GM19467 (cell line): ENCODE measurements around the gene PIMREG.
"Not testable (repeated sequence)": the region's sequence is repeated elsewhere in the genome, so short reads cannot be mapped to it uniquely, and the experiment has no call there.

Source experiments
- ATAC-seq: cut with Tn5 transposase; IDR thresholded peaks from one replicate; pipeline ENCODE4 v1.9.1; 2021; ENCODE audit warnings: mild to moderate bottlenecking, moderate library complexity; ENCODE audit not compliant: unreplicated experiment

The PIMREG gene

DNA sequence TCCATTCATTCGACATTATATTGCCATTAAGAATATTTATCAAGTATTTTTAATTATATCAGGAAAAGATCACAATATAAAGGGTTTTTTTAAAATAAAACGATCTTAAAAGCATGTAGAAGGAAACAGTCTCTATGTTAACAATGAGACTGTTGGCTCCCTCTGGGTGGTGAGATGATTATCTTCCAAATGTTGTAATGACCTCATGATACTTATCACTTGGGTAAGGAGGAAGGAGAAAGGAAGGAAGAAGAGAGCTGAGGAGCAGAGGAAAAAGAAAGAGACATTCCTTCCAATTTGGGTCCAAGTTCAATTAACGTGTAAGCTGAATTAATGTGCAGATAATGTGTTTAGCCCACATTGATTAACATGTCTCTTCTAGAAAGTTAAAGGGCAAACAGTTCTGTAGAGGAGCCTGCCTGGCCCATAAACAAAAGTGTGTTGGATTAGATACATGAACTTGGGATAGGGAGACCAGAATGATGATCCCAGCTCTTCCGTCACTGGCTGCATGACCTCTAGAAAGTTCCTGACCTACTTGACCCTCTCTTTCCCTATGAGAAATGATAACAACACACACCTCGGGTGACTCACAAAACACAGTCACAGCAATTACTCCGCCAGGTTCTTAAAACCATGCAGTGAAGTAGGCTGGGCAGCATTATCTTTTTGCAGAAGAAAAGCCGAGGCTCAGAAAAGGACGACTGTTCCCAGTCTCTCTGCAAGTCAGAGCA, 32.0 kb downstream of the PIMREG start:
- no peak for ATAC-seq

GRCh38 chr17:6476810-6477179, 32.5 kb downstream of the PIMREG start:
- no peak for ATAC-seq

DNA sequence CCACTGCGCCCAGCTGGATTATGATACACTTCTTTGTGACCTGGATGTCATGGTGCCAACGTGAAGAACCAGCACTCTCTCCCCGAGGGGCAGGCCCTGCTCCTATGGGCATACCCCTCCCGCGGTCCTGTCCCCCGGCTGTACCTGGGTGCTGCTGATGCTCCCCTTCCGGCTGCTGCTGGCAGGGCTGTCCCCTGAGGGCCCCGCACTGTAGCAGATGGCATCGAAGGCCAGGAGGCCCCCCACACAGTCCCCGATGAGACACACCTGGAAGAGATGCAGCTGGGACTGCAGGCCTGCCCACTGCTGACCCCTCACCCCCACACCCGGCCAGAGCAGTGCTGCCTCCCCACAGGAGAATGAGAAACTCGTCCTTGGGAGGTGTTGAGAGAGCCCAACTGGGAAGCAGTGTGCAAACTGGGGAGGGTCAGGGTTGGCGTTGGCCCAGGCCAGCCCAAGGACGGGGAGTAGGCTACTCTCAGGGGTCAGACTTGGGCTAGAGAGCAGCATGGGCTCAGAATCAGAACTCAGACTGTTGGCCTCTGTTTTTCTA, 33.7 kb downstream of the PIMREG start:
- no peak for ATAC-seq

- ATAC-seq, result no peak
Observed at GRCh38 chr17:6478486-6478885, 34.2 kb downstream of the PIMREG start.

GRCh38 chr17:6479622-6480302, 35.5 kb downstream of the PIMREG start:
- no peak for ATAC-seq

GRCh38 chr17:6480303-6480675, 36.0 kb downstream of the PIMREG start:
- ATAC-seq, result no peak

GRCh38 chr17:6482105-6482455, 37.8 kb downstream of the PIMREG start:
- no peak for ATAC-seq

- ATAC-seq, result not testable (repeated sequence)
Observed at GRCh38 chr17:6482796-6483195, 38.5 kb downstream of the PIMREG start.

DNA sequence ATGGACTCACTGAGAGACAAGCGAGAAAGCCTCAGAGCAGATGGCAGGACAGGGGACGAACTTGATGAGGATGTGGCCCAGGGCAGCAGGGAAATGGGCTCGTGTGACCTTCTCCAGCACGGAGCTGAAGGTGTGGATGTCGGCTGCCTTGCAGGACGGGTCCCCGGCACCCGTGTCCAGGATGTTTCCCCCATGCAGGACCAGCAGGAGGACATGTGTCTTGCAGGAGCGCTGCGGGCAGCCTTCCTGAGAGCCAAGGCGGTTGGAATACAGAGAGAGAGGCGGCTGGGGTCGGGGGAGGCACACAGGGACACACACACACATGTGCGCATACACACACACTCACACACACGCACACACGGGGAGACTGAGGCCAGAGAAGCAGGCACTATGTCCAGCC, 39.3 kb downstream of the PIMREG start:
- ATAC-seq, result no peak

GRCh38 chr17:6485646-6486412, 41.6 kb downstream of the PIMREG start:
- ATAC-seq, result no peak

GRCh38 chr17:6487251-6488007, 43.2 kb downstream of the PIMREG start:
- no peak for ATAC-seq

DNA sequence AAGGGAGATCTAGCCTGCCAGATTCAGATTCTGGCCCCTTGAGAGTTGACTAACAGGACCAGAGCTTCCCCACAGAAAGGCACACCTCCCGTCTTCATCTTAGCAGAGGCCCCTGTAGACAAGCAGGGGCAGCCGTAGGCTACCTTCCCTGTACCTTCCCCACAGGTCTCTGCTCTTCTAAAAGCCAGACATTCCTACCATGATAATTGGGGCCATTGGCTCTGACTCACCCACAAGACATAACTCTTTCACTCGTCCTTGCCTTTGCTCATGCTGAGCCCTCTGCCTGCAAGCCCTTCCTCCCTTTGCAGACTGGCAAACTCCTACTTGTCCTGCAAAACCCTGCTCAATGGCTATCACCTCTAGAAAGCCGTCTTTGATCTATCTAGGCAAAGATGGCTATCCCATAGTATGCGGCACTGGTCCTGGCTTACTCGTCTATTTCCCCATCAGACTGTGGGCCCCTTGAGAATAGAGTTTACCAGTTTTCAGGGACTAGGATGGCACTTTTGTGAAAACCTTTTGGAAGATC, 43.8 kb downstream of the PIMREG start:
- no peak for ATAC-seq

DNA sequence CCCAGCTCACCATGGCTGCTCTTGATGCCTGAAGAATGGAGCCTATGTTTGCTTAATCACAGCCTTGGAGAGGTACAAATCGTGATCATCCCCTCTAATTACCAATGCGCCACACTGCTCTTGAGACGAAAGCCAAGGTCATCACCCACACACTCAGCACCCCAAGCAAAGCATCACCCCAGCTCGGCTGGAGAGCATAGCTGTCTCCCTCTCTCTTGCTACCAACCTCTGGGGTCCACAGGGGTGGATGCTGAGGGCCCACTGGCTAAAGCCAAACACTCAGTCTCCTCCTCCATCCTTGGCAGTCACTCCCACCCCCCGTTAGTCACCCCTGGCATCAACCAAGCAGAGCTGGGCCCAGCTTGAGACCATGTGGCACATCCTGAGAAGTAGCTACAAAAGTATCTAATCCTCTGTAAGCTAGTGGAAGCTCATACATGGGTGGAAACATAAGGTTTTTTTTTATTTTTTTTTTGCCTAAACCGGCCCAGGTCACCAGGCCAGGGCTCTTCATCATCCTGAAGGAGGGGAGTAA, 44.8 kb downstream of the PIMREG start:
- no peak for ATAC-seq

- ATAC-seq, result no peak
Observed at GRCh38 chr17:6491071-6491700, 46.9 kb downstream of the PIMREG start.

DNA sequence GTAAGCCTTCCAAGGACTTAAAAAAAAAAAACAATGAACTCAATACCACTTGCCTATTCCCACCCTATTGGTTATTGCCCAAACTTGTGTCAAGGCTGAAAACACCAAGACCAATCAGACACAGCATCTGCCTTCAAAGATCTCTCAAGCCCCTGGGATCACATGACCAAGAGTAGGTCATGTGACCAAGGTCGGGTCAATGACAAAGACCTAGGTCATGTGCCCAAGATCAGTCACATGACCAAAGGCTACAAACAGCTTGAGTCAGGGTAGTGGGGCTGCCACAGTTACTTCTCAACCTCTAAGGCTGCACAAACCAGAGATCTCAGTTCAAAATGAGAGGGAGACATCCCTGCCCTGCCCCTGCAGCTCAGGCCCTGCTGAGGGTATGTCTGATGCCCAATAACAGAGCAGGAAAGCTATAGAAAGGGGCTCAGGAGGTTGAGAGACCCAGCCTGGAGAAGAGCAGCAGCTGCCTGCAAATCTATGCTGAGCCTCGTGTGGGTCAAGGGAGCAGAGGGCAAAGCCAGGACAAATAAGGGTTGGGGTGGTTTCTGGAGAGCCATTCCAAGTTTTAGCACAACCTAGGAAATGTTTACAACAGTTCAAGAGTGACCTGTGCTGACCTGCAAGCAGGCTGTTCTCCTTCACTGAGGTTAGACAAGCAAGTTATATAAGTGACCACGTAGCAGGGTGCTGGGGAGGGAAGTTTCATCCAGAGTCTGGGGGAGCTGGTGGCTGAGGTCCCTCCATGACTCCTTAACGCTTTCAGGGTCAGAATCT, 48.8 kb downstream of the PIMREG start:
- ATAC-seq, result no peak

DNA sequence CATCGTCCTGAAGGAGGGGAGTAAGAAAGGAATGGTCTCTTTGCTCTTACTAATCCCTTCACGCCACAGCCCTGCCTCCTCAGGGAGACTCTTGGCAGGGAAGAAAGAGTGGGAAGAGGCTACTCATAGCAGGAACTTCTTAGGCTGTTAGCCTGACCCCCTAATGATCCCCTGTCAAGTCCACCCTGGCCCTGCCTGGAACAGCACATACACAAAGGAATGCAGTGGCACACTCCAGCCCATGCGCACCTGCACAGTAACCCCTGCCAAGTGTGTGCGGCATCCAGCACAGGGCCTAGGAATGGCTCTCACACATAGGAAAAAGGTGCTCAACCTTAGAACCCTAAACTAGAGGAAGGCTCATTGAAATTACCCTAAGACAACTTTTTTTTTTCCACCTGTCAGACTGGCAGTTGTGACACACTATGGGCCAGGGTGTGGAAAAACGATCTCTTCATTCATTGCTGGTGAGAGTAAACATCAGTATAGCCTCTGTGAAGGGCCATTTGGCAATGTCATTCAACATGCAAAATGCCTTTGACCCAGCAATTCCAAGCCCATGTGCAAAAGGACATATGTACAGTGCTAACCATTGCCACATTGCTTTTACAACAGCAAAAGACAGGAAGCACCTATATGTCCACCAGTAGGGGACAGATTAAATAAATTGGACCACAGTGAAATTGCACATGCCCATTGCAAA, 50.1 kb downstream of the PIMREG start:
- no peak for ATAC-seq

DNA sequence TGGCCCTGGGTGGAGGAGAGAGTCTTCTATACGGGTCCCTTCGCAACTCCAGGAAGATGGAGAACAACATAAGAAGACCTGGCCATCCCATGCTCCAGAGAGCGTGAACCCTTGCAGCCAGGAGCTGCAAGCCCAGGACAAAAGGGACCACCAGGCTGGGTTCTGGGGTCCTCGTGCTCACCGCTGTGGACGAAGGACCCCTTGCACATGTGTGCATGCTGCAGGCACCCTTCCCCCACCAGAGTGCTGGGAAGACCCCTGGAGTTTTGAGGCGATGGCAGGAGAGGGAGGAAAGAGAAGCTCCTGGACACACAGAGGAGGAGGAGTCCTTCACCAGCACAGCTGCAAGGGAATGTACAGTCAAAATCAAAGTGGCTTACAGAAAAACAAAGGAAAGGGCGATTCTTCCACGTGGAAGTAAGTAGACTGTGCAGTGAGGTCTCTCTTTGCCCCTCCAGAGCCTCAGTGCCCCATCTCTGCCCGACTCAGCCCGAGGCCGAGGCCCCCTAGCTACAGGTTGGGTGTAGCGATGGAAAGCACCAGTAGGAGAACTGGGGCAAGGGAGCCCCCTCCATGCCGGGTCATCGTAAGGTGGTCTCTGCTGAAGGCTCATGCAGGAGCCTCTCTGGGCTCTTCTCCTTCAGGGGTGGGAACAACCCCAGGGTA, 51.3 kb downstream of the PIMREG start:
- ATAC-seq, result no peak

GRCh38 chr17:6496116-6496481, 51.8 kb downstream of the PIMREG start:
- ATAC-seq, result no peak
